Fibroblast of mammary gland (primary cell): ENCODE data around the gene CACNA1H.

Source experiments
- DNase-seq: peaks from one replicate; pipeline ENCODE4 v3.0.0-alpha.2; 2010; ENCODE audit warnings: low read depth
- H3K4me3 ChIP-seq: 2 replicates; pipeline ENCODE4 v1.5.1; 2011; ENCODE audit warnings: low read depth, mild to moderate bottlenecking, low read length, moderate library complexity; ENCODE audit not compliant: control insufficient read depth
- CTCF ChIP-seq: conservative IDR thresholded peaks from 2 replicates; pipeline ENCODE4 v1.5.1; 2011; ENCODE audit warnings: low read depth, low read length, inconsistent platforms; ENCODE audit not compliant: control insufficient read depth, insufficient read depth

Gene CACNA1H

GRCh38 chr16:1220841-1221627 lies 68.1 kb downstream of the CACNA1H start:
- H3K4me3 ChIP-seq: no peak overlapping the region
- no peak for DNase-seq
- no peak for TF ChIP-seq CTCF

- DNase-seq: no peak
- TF ChIP-seq CTCF: no peak
- no peak overlapping the region for H3K4me3 ChIP-seq
These were observed 69.0 kb downstream of the CACNA1H start for GRCh38 chr16:1221628-1222552.

GRCh38 chr16:1222553-1223354 lies 69.8 kb downstream of the CACNA1H start:
- no peak for TF ChIP-seq CTCF
- no peak for DNase-seq
- H3K4me3 ChIP-seq: no peak overlapping the region

- no peak overlapping the region for H3K4me3 ChIP-seq
- DNase-seq: no peak
- no peak for TF ChIP-seq CTCF
These were observed 70.7 kb downstream of the CACNA1H start for GRCh38 chr16:1223355-1224214.

- DNase-seq: no peak
- no peak for TF ChIP-seq CTCF
- no peak overlapping the region for H3K4me3 ChIP-seq
These were observed 71.7 kb downstream of the CACNA1H start for GRCh38 chr16:1224558-1224957.
